Lower leg skin (tissue), 4 donors: ENCODE results near the gene CNPY1. TPM values are rescaled to one million over a fixed set of nuclear protein-coding genes. Genes with fewer than 3 reads are reported as not detected.

Experiments used
- DNase-seq, 2 donors: peaks; one replicate each; pipeline ENCODE4 v3.0.0-alpha.2; 2019; ENCODE audit warnings: low spot score in 2 of 2
- H3K4me3 ChIP-seq: fragments of 200-600 bp; sonication (generic); 2 replicates; pipeline ENCODE4 v1.5.1; 2017; ENCODE audit warnings: mild to moderate bottlenecking, low read depth; ENCODE audit not compliant: poor library complexity, severe bottlenecking
- POLR2A ChIP-seq, 2 donors: fragments of 450-650 bp; IDR thresholded peaks; one replicate each; pipeline ENCODE4 v1.6.1; 2016 to 2017; ENCODE audit warnings: antibody characterized with exemption in 2 of 2, mild to moderate bottlenecking in 1 of 2, moderate library complexity in 1 of 2
- WGBS, 2 donors: methylation state at CpG; one replicate each; pipeline ENCODE4 v1.1.5; 2018; 5-methylcytosine and 5-hydroxymethylcytosine counted together
- intact Hi-C: fragments of 100-400 bp; cut with DNase I; formaldehyde crosslinking; loops from one replicate; pipeline ENCODE4 v1.15.0; 2023; ENCODE audit warnings: low total_unique reads
- total RNA-seq, 4 donors: library from RNA; depleted of rRNA; stranded (reverse); fragments of >200 nt; gene quantifications; one replicate each; pipeline ENCODE4 v1.1.0, GENCODE V29; 2016
- TF ChIP-seq, protein P1 (sequence below), 3 donors: fragments of 450-650 bp; IDR thresholded peaks; one replicate each; pipeline ENCODE4 v1.5.1; 2016; ENCODE audit warnings: antibody characterized with exemption in 3 of 3, mild to moderate bottlenecking in 3 of 3, moderate library complexity in 2 of 3

The CNPY1 gene
- total RNA-seq, 4 donors from 2014 or later = not detected

DNA sequence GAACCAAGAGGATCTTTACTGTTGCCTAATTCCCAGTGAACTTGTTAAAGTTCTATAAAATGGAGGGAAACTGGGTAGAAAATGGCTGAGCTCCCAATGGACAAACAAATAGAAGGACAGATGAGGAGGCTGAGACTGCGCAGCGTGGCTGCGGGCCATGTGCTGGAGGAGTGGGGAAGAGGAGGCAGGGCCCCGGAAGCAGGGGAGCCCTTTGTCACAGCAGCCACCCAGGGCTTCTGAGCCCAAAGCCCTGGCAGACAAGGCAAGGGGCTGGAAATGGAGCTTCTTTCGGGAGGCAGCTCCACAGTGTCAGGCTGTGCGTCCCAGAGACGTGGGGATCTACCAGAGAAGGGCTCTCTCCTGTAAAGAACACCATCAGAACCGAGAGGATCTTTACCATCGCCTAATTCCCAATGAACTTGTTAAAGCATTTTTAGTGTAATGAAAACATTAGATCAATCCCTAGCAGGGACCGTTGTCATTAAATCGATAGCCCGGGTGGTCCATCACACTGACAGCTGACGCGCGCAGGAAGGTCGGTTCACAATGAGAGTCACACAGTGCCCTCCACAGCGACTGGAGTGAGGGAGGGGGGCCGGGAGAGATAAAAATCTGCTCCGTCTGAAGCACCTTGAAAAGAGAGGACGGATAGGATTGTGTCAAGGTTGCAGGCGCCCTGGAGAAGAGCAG is 14.0 kb upstream of the CNPY1 start:
- intact Hi-C loops = no loop called here
- TF ChIP-seq POLR2A (IDR thresholded peaks at IDR 0.05) = no peak
- TF ChIP-seq, protein P1, sequence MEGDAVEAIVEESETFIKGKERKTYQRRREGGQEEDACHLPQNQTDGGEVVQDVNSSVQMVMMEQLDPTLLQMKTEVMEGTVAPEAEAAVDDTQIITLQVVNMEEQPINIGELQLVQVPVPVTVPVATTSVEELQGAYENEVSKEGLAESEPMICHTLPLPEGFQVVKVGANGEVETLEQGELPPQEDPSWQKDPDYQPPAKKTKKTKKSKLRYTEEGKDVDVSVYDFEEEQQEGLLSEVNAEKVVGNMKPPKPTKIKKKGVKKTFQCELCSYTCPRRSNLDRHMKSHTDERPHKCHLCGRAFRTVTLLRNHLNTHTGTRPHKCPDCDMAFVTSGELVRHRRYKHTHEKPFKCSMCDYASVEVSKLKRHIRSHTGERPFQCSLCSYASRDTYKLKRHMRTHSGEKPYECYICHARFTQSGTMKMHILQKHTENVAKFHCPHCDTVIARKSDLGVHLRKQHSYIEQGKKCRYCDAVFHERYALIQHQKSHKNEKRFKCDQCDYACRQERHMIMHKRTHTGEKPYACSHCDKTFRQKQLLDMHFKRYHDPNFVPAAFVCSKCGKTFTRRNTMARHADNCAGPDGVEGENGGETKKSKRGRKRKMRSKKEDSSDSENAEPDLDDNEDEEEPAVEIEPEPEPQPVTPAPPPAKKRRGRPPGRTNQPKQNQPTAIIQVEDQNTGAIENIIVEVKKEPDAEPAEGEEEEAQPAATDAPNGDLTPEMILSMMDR (IDR thresholded peaks at IDR 0.05) = no peak
- DNase-seq = no peak
- WGBS, 2 donors = 84 to 86% methylated on average over 21 of the region's 21 CpGs
- H3K4me3 ChIP-seq = no peak overlapping the region

DNA sequence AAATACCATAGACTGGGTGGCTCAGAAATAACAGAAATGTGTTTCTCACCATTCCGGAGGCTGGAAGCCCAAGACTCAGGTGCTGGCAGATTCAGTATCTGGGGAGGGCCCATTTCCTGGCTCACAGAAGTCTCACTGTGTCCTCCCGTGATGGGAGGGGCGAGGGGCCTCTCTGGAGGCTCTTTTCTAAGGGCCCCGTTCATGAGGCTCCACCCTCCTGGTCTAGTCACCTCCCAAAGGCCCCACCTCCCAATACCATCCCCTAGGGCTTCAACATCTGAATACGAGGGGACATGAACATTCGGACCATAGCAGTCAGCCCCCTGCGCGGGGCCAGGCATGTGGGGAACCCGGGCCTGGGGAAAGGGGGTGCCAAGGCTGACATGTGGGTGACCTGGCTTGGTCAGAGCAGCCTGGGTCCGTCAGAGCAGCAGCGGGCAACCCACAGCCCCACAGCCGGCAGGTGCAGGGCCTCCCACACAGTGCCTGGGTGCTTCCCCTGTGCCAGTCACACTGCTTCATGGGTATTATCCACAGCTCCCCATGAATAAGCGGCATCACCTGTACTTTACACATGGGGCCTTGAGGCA is 13.3 kb upstream of the CNPY1 start:
- no peak for DNase-seq
- TF ChIP-seq POLR2A (IDR thresholded peaks at IDR 0.05) = no peak
- TF ChIP-seq, protein P1 (IDR thresholded peaks at IDR 0.05) = no peak
- WGBS, 2 donors = 62 to 86% methylated on average over 7 to 13 of the region's 13 CpGs
- intact Hi-C loops = no loop called here
- H3K4me3 ChIP-seq = no peak overlapping the region

DNA sequence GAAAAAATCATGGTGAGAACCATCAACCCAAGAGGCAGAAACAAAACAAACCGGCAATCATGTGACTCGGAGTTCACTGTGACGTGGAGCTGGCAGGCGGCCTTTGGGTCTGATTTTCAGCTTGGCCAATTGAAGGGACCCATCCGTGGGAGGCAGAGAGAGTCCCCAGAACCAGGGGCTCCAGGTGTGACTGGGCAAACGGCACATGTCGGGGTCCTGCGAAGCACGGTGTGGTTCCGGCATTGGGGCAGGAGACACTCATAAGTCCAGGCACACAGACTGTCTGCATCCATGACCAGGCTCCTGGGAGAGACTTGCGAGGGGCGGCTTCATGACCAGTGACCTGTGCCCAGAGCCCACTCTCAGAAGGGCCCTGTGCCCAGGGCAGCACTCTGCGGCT is 12.6 kb upstream of the CNPY1 start:
- intact Hi-C loops = no loop called here
- WGBS, 2 donors = 93 to 95% methylated on average over 13 of the region's 13 CpGs
- TF ChIP-seq, protein P1 (IDR thresholded peaks at IDR 0.05) = no peak
- H3K4me3 ChIP-seq = no peak overlapping the region
- no peak for DNase-seq

DNA sequence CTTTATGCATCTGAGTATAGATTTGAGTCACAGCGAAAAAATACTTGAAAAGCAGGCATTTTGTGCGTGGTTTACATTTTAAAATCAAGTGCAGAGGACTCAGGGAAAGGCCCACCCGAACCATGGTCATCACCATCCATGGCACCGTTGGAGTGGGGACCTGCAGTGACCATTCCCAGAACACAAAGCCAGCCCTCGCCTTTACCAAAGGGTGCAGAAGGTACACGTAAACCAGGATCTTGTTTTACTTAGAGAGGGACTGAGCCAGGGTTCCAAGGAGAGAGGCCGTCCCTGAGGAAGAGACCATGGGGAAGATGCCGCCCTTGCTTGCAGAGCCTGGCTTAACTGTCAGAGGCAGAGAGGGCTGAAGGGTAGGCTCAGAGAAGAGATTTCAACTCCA is 12.0 kb upstream of the CNPY1 start:
- WGBS, 2 donors = 92 to 96% methylated on average over 8 of the region's 8 CpGs
- TF ChIP-seq, protein P1 (IDR thresholded peaks at IDR 0.05) = no peak
- TF ChIP-seq POLR2A (IDR thresholded peaks at IDR 0.05) = no peak
- H3K4me3 ChIP-seq = no peak overlapping the region
- intact Hi-C loops = no loop called here
- DNase-seq = no peak

- DNase-seq = no peak
- H3K4me3 ChIP-seq = no peak overlapping the region
- no peak for TF ChIP-seq POLR2A (IDR thresholded peaks at IDR 0.05)
- TF ChIP-seq, protein P1 (IDR thresholded peaks at IDR 0.05) = no peak
- intact Hi-C loops = no loop called here
- WGBS, 2 donors = 84 to 89% methylated on average over 10 of the region's 10 CpGs
Measured at GRCh38 chr7:155557778-155558177, 11.4 kb upstream of the CNPY1 start.
